Left lobe of liver (tissue), 2 donors: ENCODE results near the gene TXNDC9. TPM values are rescaled to one million over a fixed set of nuclear protein-coding genes. Genes with fewer than 3 reads are reported as not detected.
"Not testable (repeated sequence)": the region's sequence is repeated elsewhere in the genome, so short reads cannot be mapped to it uniquely, and the experiment has no call there.

Source experiments
- ATAC-seq: fragments of 200-7000 bp; cut with Tn5 transposase; one replicate; pipeline ENCODE4 v1.9.1; 2020; ENCODE audit warnings: mild to moderate bottlenecking, moderate library complexity
- DNase-seq: peaks from one replicate; pipeline ENCODE4 v3.0.0-alpha.2; 2020; ENCODE audit warnings: low spot score
- total RNA-seq: library from RNA; stranded (reverse); gene quantifications from one replicate; pipeline ENCODE4 v1.2.1, GENCODE V29; 2021
- donor health status: DM: no; HTN: no; CAD: no; lungs with moderate emphysema.
- donor health status: DM: no; HTN: yes; CAD: no.

Gene TXNDC9
- total RNA-seq, 1 donor from 2014 or later: 8.2 TPM

- ATAC-seq (peak; percentile 4), DNase-seq (no peak)
Observed at GRCh38 chr2:99336804-99337112, 625 bp upstream of the TXNDC9 start.

- DNase-seq (no peak), ATAC-seq (no peak)
Observed at GRCh38 chr2:99325384-99325783, 10.7 kb downstream of the TXNDC9 start.

GRCh38 chr2:99317873-99318200 lies 18.3 kb downstream of the TXNDC9 start:
- not testable (repeated sequence) for ATAC-seq, DNase-seq

GRCh38 chr2:99317161-99317872 lies 18.8 kb downstream of the TXNDC9 start:
- DNase-seq (no peak), ATAC-seq (no peak)

GRCh38 chr2:99301097-99301496 lies 35.0 kb downstream of the TXNDC9 start, which contains the start of gene LYG1:
LYG1 (minus strand) TSS chr2:99301197; CDS start chr2:99295670, 5,527 bp downstream.
- ATAC-seq, DNase-seq: not testable (repeated sequence)

- DNase-seq (no peak), ATAC-seq (no peak)
Observed at GRCh38 chr2:99299580-99299979, 36.6 kb downstream of the TXNDC9 start.

DNA sequence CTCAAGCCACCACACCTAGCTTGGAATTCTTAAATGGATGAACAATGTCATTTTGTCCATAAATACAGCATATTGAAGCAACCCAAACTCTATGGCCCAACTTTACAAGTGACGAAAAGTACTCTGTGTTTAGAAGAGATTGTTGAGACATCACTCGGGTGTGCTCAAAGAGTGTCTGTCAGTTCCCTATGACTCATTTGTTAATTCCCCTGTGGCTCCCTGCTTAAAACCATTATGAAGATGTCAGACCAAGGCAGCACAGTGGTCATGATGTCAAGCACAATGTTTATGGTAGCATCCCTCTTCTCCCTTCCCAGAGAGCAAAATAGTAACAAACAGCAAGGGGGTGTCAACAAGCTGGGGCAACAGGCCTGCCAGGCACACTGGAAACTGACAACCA lies 38.1 kb downstream of the TXNDC9 start:
- no peak for DNase-seq
- no peak for ATAC-seq

DNA sequence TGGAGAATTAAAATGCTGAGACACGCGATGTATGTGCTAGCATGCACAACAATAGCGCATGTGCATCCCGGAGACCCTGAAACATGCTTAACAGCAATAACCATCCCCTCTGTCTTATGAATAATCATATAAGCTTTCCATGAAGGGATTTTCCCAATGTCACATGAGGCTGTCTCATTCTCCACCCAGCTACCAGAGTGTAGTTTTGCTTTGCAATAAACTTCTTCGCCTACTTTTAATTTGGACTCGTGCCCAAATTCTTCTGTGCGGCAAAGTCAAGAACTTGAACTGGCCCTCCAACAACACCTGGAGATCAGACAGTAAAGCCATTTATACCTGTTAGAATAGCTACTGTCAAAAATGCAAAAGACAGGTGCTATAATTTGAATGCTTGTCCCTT lies 50.6 kb downstream of the TXNDC9 start:
- DNase-seq: no peak
- ATAC-seq: no peak

GRCh38 chr2:99279969-99280695 lies 56.0 kb downstream of the TXNDC9 start:
- DNase-seq: no peak
- no peak for ATAC-seq

DNA sequence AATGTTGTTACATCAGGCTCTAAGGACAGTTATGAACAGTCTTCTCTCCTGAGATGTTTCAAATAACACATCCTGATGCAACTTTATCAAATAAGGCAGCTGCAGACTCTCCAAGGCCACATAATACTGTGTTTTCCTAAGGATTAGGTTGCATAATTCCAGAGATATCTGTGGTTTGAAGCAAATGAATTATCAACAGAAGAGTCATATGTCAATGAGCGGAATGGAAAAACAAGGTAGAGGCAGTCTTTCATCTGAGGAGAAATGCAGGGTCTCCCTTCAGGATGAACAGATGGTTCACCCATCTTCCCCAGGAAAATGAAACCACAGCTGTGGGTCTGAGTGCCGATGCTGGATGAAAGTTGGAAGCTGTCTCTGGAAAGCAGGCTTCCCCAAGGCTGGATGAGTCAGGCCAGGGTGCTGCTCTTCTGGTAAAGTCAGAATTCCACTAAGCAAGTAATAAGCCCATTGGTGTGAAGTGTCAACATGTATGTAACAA lies 57.3 kb downstream of the TXNDC9 start:
- DNase-seq (no peak), ATAC-seq (no peak)

- DNase-seq, ATAC-seq: not testable (repeated sequence)
Observed at GRCh38 chr2:99278195-99278765, 57.9 kb downstream of the TXNDC9 start.

DNA sequence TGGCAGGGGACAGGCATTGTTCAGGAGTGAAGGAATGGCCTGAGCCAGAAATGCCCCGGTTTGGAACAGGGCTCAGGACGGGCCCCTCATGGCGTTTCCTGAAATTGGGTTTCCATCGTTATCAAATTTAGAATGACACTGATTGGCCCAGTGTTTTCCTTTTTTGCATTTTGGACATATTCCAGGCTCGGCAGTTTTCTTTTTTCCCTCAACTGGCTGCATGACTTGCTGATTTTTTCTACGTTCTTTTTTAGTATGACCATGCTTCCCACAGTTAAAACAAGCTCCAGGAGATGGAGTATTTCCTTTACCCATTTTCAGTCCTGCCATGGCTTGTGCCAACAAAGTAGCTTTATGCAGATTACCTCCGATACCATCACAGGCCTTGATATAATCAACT lies 60.3 kb downstream of the TXNDC9 start:
- ATAC-seq (no peak), DNase-seq (no peak)

Other genes with a start within 250 kb of the TXNDC9 start
- gene C2orf15, start 194.6 kb downstream of the TXNDC9 start, total RNA-seq: 0.23 TPM
- gene TSGA10, start 181.4 kb downstream of the TXNDC9 start, total RNA-seq: 4.3 TPM
- 2.5 TPM for gene LIPT1, start 181.4 kb downstream of the TXNDC9 start, total RNA-seq
- gene MITD1, start 155.3 kb downstream of the TXNDC9 start, total RNA-seq: 6.1 TPM
- gene MRPL30, start 155.1 kb downstream of the TXNDC9 start, total RNA-seq: 12.7 TPM
- not detected for gene LYG2, start 80.7 kb downstream of the TXNDC9 start, total RNA-seq
- 0.65 TPM for gene LYG1, start 35.1 kb downstream of the TXNDC9 start, total RNA-seq
- gene EIF5B, start 1.1 kb upstream of the TXNDC9 start, total RNA-seq: 12.2 TPM
- 14.3 TPM for gene REV1, start 153.7 kb upstream of the TXNDC9 start, total RNA-seq